SU-DHL-6 (cell line): ENCODE measurements around the gene XPNPEP2.

Source experiments
- H2AFZ ChIP-seq: fragments of 200-600 bp; sonication (generic); 2 replicates; pipeline ENCODE4 v1.6.1; 2014; ENCODE audit warnings: low read depth, mild to moderate bottlenecking, moderate library complexity, mixed read lengths, antibody characterized with exemption, low read length; ENCODE audit not compliant: severe bottlenecking
- H3F3A ChIP-seq: fragments of 200-600 bp; shearing (Covaris generic); 2 replicates; pipeline ENCODE4 v1.6.0; 2016; ENCODE audit warnings: antibody characterized with exemption, mild to moderate bottlenecking; ENCODE audit not compliant: insufficient read depth
- H3K27ac ChIP-seq: fragments of 200-600 bp; sonication (generic); 2 replicates; pipeline ENCODE4 v1.5.1; 2016; ENCODE audit warnings: low read depth, mild to moderate bottlenecking, low read length, moderate library complexity, mixed read lengths
- H3K27me3 ChIP-seq: fragments of 200-600 bp; sonication (generic), shearing (Covaris generic); 2 replicates; pipeline ENCODE4 v1.6.0; 2014; ENCODE audit warnings: mild to moderate bottlenecking, low read length
- H3K36me3 ChIP-seq: fragments of 200-600 bp; sonication (generic); 2 replicates; pipeline ENCODE4 v1.6.1; 2014; ENCODE audit warnings: mild to moderate bottlenecking, low read length, mixed read lengths
- H3K4me2 ChIP-seq: fragments of 300-600, 200-600 bp; shearing (Covaris generic), sonication (generic); 2 replicates; pipeline ENCODE4 v1.6.0; 2014; ENCODE audit warnings: low read length, low read depth, mild to moderate bottlenecking; ENCODE audit not compliant: poor library complexity, severe bottlenecking
- H3K4me3 ChIP-seq: fragments of 200-600 bp; sonication (generic); 2 replicates; pipeline ENCODE4 v1.5.1; 2014; ENCODE audit warnings: antibody characterized with exemption, low read length, mild to moderate bottlenecking, mixed read lengths; ENCODE audit not compliant: insufficient read depth, poor library complexity, severe bottlenecking
- H3K79me2 ChIP-seq: fragments of 200-600 bp; sonication (generic); 2 replicates; pipeline ENCODE4 v1.6.1; 2014; ENCODE audit warnings: mild to moderate bottlenecking, low read length, moderate library complexity; ENCODE audit not compliant: insufficient read depth
- H3K9ac ChIP-seq: fragments of 200-600 bp; sonication (generic); 2 replicates; pipeline ENCODE4 v1.7.0; 2014; ENCODE audit warnings: mild to moderate bottlenecking, low read length
- H3K9me2 ChIP-seq: fragments of 200-600 bp; sonication (generic); replicated peaks from 2 replicates; pipeline ENCODE4 v1.6.1; 2014; ENCODE audit warnings: low read length; ENCODE audit not compliant: insufficient read depth
- H3K9me3 ChIP-seq: fragments of 200-600 bp; sonication (generic); 2 replicates; pipeline ENCODE4 v1.6.1; 2014; ENCODE audit warnings: low read length, mixed read lengths; ENCODE audit not compliant: insufficient read depth
- H4K20me1 ChIP-seq: fragments of 200-600 bp; sonication (generic); 2 replicates; pipeline ENCODE4 v1.6.1; 2014; ENCODE audit warnings: low read depth, mild to moderate bottlenecking, antibody characterized with exemption, low read length, moderate library complexity, mixed read lengths
- EZH2phosphoT487 ChIP-seq: fragments of 200-600 bp; sonication (generic), shearing (Covaris generic); conservative IDR thresholded peaks from 2 replicates; pipeline ENCODE4 v1.6.1; 2018; ENCODE audit warnings: mild to moderate bottlenecking, antibody characterized with exemption, low read length, moderate library complexity, mixed read lengths
- TF ChIP-seq, protein P1 (sequence below): fragments of 200-600 bp; sonication (generic); IDR thresholded peaks from one replicate; pipeline ENCODE4 v1.5.1; 2017; ENCODE audit warnings: antibody characterized with exemption, mild to moderate bottlenecking, low read length, moderate library complexity; ENCODE audit not compliant: insufficient read depth, poor library complexity, severe bottlenecking

The XPNPEP2 gene

DNA sequence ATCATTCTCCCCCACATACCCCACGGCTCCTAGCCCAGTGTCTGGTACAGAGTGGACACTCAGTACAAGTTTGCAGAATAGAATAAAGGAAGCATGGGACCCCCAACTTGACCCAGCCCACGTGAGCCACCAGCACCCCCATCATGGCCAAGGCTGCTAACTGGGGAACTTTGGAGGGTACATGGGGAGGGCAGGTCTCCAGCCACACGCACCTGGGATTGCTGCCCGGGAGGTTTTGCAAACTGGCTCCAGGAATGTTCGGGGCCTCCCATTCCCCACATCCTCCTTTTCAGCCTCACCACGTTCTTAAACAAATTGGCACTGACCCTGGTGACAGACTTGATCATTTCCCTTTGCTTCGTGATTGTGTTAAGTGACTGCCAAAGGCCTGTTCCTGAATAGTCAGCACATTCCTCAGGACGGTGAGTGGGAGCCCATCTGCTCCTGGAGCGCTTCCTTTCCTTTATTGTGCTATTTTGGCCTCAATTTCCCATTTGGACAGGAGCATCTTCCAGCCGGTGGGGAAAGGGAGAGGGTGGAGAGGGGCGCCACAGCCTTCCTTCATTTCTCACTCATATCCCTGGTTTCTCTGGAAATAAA is 18.7 kb upstream of the XPNPEP2 start:
- Histone ChIP-seq H3K4me3 (no peak overlapping the region), H3K27ac (no peak overlapping the region), H3K9ac (no peak overlapping the region), H3K36me3 (no peaks in the 10 kb centered on the region), H4K20me1 (no peaks in the 10 kb centered on the region), H3K79me2 (no peaks in the 10 kb centered on the region), H3K27me3 (no peaks in the 10 kb centered on the region), H3K9me3 (no peaks in the 10 kb centered on the region), H3K9me2 (no peaks in the 10 kb centered on the region), H3F3A (no peaks in the 10 kb centered on the region), H2AFZ (no peak overlapping the region), H3K4me2 (no peak overlapping the region)
- no peak for TF ChIP-seq EZH2phosphoT487
- TF ChIP-seq, protein P1, sequence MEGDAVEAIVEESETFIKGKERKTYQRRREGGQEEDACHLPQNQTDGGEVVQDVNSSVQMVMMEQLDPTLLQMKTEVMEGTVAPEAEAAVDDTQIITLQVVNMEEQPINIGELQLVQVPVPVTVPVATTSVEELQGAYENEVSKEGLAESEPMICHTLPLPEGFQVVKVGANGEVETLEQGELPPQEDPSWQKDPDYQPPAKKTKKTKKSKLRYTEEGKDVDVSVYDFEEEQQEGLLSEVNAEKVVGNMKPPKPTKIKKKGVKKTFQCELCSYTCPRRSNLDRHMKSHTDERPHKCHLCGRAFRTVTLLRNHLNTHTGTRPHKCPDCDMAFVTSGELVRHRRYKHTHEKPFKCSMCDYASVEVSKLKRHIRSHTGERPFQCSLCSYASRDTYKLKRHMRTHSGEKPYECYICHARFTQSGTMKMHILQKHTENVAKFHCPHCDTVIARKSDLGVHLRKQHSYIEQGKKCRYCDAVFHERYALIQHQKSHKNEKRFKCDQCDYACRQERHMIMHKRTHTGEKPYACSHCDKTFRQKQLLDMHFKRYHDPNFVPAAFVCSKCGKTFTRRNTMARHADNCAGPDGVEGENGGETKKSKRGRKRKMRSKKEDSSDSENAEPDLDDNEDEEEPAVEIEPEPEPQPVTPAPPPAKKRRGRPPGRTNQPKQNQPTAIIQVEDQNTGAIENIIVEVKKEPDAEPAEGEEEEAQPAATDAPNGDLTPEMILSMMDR = no peak

DNA sequence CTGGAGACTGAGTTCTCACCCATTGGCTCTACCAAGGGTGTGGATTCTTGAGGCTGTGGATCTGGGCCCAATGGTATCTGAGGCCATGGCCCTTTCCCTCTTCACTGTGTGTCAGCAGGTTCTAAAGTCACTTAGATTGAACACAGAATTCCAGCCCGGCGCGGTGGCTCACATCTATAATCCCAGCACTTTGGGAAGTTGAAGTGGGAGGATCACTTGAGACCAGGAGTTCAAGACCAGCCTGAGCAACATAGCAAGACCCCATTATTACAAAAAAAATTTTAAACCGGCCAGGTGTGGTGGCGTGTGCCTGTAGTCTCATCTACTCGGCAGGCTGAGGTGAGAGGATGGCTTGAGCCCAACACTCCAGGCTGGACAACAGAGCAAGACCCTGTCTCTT is 18.0 kb upstream of the XPNPEP2 start:
- TF ChIP-seq, protein P1 = no peak
- TF ChIP-seq EZH2phosphoT487 = no peak
- Histone ChIP-seq H3K9me3 (no peaks in the 10 kb centered on the region), H3K4me3 (no peak overlapping the region), H3K79me2 (no peaks in the 10 kb centered on the region), H4K20me1 (no peaks in the 10 kb centered on the region), H3K9ac (no peak overlapping the region), H3K36me3 (no peaks in the 10 kb centered on the region), H3F3A (no peaks in the 10 kb centered on the region), H3K27ac (no peak overlapping the region), H3K27me3 (no peaks in the 10 kb centered on the region), H3K4me2 (no peak overlapping the region), H3K9me2 (no peaks in the 10 kb centered on the region), H2AFZ (no peak overlapping the region)

DNA sequence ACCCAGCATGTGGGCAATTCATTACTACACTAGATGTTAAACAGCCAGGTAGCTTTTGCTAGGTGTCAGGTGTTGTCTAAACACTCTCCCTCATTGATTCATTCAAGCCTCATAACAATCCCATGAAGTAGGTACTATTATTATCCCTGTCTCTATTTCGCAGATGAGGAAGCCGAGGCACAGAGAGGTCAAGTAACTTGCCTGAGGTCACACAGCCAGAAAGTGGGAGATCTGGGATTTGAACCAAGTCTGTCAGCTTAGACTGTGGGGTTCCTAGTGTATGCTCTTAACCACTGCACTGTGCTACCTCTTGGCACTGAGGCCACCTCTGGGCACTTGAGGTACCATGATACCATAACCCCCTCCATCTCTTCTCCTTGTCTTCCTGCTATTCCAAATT is 17.4 kb upstream of the XPNPEP2 start:
- no peaks in the 10 kb centered on the region for H3K9me2 ChIP-seq
- no peak overlapping the region for H3K4me3 ChIP-seq
- no peaks in the 10 kb centered on the region for H3K27me3 ChIP-seq
- no peaks in the 10 kb centered on the region for H3K9me3 ChIP-seq
- no peak overlapping the region for H3K4me2 ChIP-seq
- H3K27ac ChIP-seq = no peak overlapping the region
- no peaks in the 10 kb centered on the region for H3K79me2 ChIP-seq
- H3F3A ChIP-seq = no peaks in the 10 kb centered on the region
- H3K36me3 ChIP-seq = no peaks in the 10 kb centered on the region
- TF ChIP-seq, protein P1 = no peak
- no peak for TF ChIP-seq EZH2phosphoT487
- H4K20me1 ChIP-seq = no peaks in the 10 kb centered on the region
- H3K9ac ChIP-seq = no peak overlapping the region
- no peak overlapping the region for H2AFZ ChIP-seq
